ENCODE data around the gene EHBP1.
"Not testable (repeated sequence)": the region's sequence is repeated elsewhere in the genome, so short reads cannot be mapped to it uniquely, and the experiment has no call there.

The EHBP1 gene

DNA sequence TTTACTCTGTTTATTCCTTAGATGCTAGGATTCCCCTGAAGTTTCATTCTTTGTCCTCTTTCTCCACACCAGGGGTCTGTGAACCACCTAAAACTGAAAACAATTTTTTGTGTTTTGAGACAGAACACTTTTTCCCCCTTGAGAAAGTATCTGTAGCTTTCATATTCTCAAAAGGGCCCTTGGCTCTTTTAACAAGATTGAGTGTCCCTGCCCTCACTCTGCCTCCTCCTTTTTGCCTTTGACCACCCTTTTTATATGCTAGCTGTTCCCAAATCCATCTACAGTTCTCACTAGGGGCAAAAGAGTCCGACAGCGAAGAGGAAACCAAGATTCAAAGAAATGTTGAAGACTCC, 883 bp upstream of the EHBP1 start:
- DNase-seq (ENCODE audit: low read depth in 1 of 2, low spot score in 1 of 2), result no peak

DNA sequence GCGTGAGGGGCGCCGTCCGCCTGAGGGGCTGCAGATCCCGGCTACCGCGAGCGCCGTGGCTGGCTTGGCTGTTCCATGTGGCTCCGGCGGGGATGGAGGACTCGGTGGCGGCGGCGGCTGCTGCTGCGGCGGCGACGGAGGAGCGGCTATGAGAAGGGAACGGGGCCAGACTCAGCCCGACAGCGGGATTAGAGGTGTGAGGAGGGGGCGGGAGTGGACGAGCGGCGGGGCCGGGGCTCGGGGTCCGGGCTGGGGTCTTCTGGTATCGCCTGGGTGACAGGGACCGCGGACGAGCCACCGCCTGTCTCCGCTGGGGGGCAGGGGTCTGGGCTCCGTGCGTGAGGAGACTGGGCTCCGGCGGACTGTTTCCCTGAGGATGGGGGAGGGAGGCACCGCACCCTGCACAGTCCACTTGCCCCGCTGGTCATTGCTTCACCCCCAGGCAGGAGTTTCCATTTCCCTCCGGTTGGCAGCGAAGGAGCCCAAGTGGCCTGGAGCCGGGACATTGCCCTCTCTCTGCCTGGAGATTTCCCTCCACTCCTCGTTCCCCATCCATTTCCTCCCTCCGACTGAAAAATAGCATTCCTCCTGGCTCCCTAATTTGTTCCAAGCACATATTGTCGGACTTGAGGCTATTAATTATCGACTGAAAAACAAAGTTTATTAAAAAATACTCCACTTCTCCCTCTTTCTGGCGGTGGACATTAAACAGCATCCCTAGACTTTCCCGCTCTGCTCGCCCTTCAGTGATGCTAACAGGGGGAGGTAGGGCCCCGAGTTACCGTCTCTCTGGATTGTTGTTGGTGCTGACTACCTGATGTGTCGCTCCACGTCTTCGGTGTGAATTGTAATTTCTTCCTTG, 577 bp downstream of the EHBP1 start:
- peak in 1 of 2 donors; percentile 9 for DNase-seq (ENCODE audit: low read depth in 1 of 2, low spot score in 1 of 2)

DNA sequence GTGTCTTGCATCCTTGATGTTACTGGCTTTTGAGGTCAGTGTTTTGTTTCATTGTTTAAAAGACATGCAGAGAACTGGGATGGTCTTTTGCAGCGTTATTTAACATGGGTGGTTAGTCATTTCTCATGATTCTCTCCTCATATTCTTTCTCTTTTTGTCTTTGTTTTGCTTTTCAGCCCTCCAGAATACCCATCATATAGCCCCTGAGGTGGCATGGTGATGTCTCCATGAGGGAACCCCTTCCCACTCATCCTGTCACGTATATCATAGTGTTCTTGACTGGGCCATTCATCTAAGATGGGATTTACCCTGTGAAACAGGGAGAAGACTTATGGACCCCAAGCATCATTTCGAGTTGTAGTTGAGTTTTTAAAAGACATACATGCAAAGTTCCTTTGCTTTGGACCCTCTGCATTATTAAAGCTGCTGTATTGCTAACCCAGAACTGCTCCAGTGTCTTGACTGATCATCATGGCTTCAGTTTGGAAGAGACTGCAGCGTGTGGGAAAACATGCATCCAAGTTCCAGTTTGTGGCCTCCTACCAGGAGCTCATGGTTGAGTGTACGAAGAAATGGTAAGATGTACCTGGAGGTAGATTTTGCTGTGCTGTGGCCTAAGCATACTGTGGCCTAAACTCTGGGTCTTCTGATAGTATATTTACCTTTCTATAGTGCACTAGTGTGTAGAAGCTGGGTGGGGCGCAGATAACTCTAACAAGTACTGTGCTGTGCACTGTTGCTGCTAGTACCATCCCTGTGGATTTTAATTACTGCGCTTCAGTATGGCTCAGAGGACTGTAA, 1.4 kb downstream of the EHBP1 start:
- no peak for DNase-seq (ENCODE audit: low read depth in 1 of 2, low spot score in 1 of 2)

DNA sequence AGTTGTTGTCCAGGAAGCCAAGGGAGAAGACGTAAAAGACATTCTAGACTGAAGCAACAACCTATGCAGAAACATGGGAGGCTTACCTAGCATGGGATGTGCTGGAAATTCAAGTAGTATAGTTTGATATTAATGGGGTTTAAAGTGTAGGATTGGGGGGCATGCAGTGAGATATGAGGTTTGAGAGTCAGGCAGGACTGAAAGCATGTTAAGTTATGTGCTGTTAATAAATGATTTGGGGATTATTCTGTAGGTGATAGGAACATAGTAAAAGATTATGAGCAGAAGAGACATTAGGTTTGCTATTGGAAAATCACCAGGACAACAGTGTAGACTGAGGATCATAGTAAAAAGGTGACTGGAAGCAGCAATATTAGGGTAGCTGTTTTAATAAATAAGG, 3.2 kb downstream of the EHBP1 start:
- no peak for DNase-seq (ENCODE audit: low read depth in 1 of 2, low spot score in 1 of 2)

DNA sequence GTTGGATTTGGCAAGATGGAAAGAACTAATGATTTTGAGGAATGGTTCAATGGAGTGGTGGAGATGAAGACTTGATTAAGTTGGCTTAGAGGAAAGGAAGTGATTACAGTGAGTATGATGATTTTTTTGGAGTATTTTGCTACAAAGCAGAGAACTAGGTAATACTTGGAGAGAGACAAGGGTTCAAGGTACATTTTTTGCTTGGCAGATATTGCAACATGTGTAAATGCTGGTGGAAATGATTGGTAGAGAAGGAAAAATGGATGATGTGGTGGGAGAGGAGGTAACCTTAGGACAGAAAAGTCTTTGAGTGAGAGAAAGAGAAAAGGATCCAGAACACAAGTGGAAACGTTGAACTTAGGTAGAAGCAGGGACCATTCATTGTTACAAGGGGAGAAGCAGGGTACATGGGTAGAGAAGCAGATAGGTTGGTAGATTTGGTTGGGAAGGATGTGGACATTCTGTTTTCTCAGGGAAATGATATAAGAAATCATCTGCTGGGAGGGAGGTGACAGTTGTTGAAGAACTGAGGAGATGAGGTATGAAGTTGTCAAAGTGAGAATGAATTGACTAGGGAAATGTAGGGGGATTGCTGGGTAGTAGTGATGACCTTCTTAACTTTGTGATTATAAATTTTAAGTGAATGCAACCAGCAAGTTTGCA, 6.5 kb downstream of the EHBP1 start:
- no peak for DNase-seq (ENCODE audit: low read depth in 1 of 2, low spot score in 1 of 2)

DNA sequence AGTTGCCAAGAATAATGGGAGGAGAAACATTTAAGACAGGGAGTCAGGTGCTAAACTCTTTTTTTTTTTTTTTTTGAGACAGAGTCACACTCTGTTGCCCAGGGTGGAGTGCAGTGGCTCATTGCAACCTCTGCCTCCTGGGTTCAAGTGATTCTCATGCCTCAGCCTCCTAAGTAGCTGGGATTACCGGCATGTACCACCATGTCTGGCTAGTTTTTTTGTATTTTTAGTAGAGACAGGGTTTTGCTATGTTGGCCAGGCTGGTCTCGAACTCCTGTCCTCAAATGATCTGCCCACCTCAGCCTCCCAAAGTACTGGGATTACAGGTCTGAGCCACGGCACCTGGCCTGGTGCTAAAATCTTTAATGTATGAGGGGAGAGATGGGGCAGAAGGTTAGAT, 7.7 kb downstream of the EHBP1 start:
- not testable (repeated sequence) for DNase-seq (ENCODE audit: low read depth in 1 of 2, low spot score in 1 of 2)

DNA sequence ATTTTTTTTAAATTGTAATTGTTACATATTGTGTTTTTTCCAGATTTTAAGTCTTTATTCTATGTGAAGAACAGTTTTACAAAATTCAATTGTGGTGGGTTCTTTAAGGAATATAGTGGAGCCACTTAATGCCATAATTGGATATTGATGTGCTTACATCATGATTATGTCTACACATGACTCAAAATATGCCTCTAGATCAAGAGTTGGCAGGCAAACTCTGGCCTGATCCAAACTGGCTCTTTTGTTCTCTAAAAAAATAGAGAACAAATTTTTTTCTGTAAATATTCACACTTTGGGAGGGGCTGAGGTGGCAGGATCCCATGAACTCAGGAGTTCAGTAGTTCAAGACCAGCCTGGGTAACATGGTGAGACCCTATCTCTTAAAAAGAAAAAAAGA, 8.3 kb downstream of the EHBP1 start:
- DNase-seq (ENCODE audit: low read depth in 1 of 2, low spot score in 1 of 2), result no peak

DNA sequence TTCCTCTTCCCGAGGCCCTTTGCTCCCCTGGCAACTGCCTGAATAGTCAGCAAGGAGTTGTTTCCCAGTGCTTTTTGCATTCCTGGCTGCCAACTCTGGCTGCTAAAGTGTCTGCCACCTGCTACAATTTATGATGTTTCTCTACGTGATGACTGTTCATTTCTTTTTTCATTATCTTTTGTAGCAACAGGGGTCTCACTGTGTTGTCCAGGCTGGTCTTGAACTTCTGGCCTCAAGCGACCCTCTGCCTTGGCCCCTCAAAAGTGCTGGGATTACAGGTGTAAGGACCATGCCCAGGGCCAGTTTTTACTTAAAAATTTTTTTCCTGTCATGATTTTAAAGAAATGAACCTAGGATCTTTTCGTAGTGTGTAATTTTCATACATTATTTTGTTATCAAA, 11.3 kb downstream of the EHBP1 start:
- DNase-seq (ENCODE audit: low read depth in 1 of 2, low spot score in 1 of 2), result no peak

DNA sequence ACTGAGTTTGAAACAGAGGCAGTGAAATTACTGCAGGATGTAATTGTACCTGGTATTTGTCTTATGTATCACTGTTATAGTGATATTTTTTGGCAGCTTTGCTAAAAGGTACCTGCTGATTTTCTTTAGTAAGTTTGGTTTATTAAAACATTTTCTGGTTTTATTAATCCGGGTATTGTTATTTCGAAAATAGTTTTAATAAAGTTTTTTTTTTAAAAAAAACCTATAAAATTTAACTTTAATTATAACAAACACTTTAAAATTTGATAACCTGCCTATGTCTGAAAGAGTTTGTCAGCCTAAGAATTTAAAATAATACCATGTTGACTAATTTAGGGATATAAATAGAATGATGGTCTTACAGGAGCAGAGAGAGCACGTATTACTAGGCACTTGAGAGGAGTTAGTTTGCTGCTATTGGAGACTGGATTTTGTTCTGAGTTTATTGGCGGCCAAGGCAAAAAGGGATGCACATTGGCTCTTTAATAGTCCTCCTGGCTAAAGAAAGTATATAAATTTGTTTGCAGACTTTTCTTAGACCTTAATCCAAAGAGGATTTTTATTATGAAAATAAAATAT, 12.1 kb downstream of the EHBP1 start:
- DNase-seq (ENCODE audit: low read depth in 1 of 2, low spot score in 1 of 2), result no peak

DNA sequence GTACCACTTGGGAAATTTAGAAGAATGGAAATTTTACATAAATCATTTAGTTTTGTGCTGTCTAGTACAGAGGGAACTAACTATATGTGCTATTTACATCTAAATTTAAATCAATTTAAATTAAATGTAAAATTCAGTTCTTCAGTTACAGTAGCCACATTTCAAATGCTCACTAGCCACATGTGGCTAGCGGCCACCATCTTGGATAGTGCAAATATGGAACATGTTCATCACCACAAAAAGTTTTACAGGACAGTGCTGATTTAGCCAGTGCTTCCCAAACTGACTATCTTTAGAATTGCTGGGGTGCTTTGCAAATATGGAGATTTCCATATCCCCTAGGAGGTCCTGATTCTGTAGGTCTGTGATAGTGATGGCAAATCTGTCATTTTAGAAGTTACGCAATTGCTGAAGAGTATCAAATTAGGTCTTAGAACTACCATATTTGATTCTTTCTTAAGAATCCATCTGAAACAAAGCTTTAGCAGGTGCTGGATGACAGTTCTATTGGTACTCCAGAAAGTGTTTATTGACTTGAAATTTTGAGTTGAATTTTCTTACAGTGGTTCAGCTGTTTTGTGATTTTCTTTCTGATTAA, 12.8 kb downstream of the EHBP1 start:
- no peak for DNase-seq (ENCODE audit: low read depth in 1 of 2, low spot score in 1 of 2)

DNA sequence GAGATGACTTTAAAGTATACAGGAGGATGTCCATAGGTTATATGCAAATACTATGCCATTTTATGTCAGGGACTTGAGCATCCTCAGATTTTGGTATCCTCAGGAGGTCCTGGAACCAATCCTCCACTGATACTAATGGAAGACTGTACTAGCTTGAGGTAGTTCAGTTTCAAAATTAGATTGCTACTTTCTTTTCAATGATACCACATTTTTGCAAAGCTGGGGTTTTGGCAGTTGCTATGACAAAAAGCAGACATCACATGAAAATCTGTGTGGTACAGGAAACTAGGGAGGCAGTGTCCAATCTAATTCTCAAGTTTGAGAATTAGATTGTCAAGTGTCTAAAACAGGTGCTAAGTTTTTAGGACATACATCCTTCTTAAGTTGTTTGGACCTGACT, 14.2 kb downstream of the EHBP1 start:
- DNase-seq (ENCODE audit: low read depth in 1 of 2, low spot score in 1 of 2), result no peak

DNA sequence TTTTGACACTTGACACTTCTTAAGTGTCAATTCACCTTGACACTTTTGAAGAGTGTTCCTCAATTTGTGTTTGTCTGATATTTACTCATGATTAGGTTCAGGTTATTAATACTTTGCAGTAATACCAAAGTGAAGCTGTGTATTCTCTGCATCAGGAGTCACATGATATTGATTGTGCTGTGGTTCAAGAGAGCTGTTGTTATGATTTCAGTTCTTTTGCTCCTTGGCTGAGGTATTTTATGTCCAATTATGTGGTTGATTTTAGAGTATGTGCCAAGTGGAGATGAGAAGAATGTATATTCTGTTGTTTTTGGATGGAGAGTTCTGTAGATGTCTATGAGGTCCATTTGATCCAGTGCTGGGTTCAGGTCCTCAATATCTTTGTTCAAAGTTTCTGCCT, 17.2 kb downstream of the EHBP1 start:
- no peak for DNase-seq (ENCODE audit: low read depth in 1 of 2, low spot score in 1 of 2)

DNA sequence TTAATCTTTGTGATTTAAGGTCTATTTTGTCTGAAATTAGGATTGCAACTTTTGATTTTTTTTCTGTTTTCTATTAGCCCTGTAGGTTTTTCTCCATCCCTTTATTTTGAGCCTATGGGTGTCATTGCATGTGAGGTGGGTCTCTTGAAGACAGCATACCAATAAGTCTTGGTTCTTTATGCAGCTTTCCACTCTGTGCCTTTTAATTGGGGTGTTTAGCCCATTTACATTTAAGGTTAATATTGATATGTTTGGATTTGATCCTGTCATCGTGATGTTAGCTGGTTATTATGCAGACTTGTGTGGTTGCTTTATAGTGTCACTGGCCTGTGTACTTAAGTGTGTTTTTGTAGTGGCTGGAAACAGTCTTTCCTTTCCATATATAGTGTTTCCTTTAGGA, 17.7 kb downstream of the EHBP1 start:
- no peak for DNase-seq (ENCODE audit: low read depth in 1 of 2, low spot score in 1 of 2)

DNA sequence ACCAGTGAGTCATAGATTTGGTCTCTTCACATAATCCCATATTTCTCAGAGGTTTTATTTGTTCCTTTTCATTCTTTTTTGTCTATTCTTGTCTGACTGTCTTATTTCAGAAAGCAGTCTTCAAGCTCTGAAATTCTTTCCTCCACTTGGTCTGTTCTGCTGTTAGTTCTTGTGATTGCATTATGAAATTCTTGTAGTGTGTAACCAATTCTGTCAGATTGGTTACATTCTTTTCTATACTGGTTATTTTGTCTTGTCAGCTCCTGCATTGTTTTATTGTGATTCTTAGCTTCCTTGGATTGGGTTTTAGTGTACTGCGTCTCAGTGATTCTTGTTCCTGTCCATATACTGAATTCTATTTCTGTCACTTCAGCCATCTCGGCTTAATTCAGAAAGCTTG, 18.6 kb downstream of the EHBP1 start:
- no peak for DNase-seq (ENCODE audit: low read depth in 1 of 2, low spot score in 1 of 2)

DNA sequence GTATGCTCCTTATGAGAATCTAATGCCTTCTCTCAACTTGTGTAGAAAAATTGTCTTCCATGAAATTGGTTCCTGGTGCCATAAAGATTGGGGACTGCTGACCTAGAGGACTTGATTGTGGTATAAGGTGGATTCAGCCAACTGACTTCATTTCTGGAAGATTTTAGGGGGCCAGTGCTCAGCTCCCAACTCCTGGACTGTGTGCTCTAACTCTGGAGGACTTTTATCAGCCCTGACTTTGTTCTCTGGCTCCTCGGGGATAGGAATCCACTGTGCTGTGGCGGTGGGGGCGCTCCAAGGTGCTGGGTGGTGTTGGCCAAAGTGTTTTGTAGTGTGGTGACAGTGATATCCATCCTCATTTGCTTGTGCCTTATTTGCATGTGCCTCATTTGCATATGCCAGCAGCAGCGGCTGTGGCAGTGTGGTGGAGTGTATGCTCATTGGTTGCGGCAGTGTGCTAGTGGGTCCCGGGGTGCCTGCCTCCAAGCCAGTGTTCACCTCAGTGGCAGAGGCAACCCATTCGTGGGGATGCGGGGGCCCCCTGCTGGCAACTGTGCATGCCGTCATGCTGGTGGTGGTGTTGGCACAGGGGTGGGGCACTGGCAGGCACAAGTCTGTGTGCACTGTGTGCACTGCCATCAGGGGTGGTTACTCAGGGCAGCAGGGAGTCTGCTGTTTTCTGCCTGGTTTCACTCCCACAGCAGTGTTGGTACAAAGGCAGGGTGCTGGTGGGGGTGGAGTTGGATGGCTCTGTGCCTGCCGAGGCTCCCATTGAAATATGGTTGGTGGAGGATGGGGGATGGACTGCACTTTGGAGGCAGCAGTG, 19.6 kb downstream of the EHBP1 start:
- DNase-seq (ENCODE audit: low read depth in 1 of 2, low spot score in 1 of 2), result no peak

DNA sequence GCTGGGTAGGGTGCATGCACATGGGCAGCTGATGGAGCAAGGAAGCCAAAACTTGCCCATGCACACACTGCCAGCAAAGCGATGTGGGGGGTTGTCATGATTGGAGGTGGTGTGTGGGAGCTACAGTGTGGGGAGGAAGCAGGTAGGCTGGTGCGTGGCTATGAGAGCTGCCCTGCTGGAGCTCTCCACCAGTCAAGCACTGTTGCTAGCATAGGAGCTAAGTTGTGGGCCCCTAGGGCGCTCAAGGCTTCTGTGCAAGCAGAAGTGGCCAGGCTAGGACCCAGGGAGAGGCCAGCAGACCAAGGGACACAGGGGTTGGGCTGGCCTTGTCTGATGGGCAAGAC, 20.2 kb downstream of the EHBP1 start:
- DNase-seq (ENCODE audit: low read depth in 1 of 2, low spot score in 1 of 2), result no peak

DNA sequence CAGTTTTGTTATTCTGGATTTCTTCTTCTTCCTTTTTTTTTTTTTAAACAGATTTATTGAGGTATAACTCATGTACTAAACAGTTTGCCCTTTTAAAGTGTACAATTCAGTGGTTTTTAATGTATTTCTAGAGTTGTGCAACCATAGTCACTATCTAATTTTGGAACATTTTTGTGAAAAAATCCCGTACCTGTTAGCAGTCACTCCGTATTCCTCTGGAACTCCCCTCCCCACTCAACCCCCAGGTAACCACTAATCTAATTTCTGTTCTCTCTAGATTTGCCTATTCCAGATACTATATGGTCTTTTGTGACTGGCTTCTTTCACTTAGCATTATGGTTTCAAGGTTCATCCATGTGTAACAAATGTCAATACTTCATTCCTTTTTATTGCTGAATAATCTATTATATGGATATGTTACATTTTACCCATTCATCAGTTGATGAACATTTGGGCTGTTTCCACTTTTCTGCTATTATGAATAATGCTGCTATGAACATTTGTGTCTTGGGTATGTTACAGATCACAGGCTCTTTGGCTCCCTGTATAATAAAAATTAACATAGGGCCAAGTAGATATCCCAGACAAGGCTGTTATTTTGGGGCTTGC, 21.9 kb downstream of the EHBP1 start:
- DNase-seq (ENCODE audit: low read depth in 1 of 2, low spot score in 1 of 2), result no peak

DNA sequence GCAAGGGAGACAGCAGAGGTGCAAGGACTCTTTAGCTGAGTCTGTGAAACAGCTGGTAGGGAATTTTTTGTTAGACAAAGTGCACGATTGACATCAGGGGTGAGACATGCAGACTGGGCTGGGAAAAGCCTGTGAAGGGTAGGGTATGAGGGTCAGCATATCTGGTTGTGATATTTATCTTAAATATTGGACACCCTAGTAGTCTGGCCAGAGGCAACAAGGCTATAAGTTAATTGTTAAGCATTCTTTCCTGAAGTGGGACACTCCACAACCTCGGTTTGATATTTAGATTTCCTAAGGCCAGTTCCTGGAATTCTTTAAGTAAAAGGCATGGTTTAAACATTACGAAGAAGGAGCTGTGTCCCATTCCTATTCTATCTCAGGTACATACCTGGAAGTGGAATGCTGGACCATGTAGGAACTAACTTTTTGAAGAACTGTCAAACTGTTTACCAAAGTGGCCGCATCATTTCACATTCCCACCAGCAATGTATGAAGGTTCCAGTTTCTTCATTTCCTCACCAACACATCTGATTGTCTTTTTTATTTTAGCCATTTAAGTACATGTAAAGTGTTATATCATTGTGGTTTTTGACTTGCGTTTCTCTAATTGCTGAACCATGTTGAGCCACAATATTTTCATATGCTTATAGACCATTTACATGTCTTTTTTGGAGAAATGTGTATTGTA, 22.5 kb downstream of the EHBP1 start:
- no peak for DNase-seq (ENCODE audit: low read depth in 1 of 2, low spot score in 1 of 2)

DNA sequence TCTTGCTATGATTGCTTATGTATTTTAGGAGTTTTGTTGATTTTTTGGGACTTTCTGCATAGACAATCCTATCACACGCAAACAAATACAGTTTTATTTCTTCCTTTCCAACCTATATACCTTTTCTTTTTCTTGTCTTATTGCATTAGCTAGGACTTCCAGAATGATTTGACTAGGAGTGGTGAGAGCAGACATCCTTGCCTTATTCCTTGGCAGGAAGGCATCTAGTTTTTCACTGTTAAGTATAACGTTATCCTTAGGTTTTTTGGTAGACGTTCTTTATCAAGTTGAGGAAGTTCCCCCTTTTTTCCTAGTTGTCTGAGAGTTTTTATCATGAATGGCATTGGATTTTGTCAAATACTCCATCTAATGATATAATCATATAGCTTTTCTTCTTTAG, 25.8 kb downstream of the EHBP1 start:
- no peak for DNase-seq (ENCODE audit: low read depth in 1 of 2, low spot score in 1 of 2)
